ENCODE data around the gene SLC15A1.

Gene SLC15A1, protein sequence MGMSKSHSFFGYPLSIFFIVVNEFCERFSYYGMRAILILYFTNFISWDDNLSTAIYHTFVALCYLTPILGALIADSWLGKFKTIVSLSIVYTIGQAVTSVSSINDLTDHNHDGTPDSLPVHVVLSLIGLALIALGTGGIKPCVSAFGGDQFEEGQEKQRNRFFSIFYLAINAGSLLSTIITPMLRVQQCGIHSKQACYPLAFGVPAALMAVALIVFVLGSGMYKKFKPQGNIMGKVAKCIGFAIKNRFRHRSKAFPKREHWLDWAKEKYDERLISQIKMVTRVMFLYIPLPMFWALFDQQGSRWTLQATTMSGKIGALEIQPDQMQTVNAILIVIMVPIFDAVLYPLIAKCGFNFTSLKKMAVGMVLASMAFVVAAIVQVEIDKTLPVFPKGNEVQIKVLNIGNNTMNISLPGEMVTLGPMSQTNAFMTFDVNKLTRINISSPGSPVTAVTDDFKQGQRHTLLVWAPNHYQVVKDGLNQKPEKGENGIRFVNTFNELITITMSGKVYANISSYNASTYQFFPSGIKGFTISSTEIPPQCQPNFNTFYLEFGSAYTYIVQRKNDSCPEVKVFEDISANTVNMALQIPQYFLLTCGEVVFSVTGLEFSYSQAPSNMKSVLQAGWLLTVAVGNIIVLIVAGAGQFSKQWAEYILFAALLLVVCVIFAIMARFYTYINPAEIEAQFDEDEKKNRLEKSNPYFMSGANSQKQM

DNA sequence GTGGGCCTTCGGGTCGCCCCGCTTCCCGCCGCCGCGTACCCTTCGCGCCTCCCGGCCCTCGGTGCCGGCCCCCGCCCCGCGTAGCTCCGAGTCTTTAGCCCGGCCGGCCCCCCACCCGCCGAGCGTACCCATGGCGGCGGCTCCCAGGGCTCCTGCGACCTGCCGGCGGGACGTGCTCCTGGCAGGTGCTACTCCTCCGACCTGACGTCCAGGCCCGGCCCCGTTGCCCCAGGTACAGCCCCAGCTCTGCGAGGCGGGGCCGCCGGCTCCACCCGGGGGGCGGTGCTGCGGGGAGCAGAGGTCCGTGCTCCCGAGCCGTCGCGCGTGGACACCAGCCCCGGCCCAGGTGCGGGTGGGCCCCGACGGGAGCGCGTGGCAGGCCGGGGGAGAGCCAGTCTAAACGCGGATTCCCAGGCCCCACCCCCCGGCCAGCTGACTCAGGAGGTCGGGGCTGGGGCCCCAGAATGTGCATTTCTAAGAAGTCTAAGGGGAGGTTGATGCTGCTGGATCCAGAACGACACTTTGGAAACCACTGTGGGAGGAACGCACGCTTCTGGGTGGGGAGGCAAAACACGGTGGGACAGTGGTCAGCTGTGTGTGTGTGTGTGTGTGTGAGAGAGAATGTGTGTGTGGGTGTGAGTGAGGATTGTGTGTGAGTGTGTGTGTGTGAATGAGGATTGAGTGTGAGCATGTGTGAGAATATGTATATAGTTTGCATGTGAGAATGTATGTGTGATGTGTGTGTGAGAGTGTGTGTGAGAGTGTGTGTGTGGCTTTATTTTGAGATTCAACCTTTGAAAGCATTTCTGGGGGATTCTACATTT is at the start of gene SLC15A1:
Gene SLC15A1, minus strand, starts transcription at position 206 of the 824 bp plus-strand sequence. Its CDS starts 74 bp downstream, at position 132.
- DNase-seq: no peak

DNA sequence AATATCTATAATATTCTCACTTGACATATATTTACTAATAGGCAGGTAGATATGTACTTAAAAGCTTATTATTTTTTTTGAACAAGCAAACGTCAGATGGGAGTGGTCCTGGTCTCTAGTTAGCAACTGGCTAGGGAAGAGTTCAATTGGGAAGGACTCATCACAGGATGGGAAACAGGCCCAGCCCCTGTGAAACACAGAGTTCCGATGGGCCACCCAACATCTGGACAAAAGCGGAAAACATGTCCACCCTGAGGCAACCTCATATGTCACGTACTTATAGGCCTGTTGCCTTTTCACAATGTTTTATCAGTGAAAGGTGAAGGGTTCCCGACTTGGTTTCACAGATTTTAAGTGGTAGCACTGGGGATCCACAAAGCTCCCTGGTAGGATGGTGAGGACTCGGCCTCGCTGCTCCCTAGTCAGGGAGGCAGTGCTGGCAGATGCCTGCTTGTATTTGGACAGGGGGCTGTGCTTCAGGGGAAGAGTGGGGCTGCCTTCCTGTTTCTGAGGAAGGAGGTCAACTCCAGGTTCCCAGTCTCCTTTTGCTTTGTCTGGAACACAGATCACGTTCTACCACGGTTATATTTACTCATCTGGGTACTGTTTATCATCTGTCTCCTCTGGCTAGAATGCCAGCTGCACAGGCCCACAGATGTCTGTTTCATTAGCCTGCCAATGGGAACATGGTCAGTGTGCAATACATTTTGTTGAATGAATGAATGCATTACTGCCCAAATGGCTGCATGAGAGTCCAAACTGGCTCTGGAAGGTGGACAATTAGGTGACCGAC is 49.4 kb upstream of the SLC15A1 start:
- DNase-seq: no peak

DNA sequence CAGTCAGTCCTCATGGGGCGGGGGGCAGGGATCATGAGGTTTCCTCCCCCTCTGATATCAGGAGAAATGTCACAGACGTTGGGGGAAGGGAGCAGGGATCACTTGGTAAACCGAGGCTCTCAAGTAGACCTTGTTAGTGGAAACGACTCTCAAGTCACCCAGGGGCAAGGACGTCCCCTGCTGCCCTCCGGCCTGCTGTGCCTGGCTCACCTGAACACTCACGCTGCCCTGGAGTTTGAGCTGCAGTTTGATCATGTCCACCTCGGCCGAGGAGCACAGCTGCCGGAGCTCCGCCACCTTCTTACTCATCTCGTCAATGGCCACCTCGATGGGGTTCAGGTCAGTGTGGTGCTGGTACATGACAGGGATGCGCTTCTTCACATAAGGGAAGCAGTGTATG is 47.6 kb upstream of the SLC15A1 start:
- no peak for DNase-seq

DNA sequence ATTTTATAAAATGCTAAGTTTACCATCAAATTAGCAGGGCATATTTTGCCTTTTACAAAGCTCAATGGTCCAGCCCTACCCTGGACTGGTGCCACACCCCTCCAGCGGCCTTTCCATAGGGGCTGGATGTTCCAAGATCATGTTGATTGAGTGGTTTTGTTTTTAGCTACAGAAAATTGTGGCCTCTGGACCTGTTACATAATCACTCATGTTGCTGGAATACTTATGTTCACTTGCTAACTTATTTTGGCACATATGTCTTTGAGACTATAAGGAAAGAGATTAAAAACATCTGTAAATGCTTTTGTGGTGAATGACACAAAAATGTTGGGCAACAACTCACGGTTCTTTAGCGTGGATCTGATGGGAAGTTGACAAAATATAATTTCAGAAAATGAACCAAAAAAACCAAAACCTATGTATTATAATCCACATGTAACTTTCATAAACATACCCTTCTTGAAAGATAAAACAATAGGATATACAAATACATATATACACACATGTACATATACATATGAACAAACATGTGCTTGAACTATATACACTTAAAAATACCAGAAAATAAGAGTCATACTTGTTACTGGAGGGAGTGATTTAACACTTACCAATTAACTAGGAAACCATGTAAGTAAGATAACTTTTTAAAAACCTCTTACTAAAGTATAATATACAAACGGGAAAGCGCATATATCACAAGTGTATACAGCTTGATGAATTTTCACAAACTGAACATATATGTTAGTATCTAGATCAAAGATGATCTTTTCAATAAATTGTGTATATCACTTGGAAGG is 46.6 kb upstream of the SLC15A1 start:
- DNase-seq: no peak

DNA sequence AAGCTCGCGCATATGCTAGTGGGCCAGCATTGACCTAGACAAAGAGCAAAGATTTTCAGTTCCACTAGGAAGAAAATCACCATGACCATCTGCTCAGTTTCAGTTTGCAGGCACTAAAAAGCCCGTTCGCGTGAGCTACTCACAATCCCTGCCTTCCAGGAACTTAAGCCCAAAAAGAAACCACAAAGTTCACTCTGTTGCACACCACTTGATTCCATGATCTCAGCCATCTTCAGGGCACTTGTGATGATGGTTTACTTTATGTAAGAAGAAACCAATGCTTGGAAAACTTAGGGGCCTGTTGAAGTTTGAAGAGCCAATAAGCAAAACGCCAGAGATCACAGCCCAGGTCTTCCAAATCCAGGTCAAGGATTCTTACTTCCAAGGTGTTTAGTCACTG is 45.0 kb upstream of the SLC15A1 start:
- no peak for DNase-seq

DNA sequence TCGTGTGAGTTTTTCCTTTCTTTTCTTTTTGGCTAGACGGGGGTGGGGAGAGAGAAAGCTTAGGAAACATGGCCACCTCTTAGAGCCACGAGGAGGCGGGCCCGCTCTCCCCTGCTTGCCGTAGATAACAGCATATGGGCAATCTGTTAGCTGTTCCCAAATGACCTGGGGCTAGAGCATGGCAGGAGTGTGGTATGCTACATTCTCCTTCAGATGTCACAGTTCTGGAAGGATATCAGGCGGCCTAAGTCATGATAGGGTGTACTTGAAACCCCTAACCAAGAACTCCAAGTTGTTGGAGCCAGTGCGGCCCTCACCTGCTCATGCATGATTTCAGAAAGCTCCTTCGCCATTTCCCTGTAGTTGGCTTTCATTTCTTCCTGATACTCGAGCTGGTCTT is 44.3 kb upstream of the SLC15A1 start:
- no peak for DNase-seq

DNA sequence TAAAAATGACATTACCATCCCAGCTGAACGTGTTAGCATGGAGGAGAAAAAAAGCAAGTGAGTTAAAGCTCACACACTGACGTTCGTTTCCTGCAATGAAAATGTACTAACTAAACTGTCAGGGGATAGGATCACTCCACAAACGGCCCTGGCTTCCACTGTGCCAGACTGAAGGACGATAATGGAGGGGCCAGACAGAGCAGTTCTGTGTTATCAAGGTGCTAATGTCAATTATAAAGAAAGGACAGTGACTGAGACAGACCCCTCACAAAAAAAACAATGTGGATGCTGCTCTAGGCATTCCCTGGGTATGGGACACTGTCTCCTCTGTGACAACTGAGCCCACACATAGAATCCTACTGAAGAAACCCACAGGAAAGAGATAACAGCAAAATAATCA is 43.7 kb upstream of the SLC15A1 start:
- no peak for DNase-seq

DNA sequence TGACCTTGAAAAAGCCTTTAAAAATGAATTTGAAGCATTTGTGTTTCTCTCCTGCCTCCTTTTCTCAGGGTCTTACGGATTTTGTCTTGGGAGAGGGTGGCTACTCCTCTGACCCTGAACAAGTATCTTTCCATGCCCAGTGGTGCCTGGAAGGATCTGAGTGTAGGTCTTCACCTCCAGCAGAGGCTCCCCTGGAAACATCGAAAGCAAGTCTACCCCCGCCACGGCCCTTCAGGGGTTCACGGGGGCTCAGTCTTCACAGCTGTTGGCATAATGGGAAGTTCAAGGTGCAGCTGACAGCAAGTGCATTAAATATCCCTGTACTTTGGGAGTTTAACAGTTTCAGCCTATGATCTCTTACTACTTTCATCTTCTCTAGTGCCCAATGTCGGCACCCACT is 42.7 kb upstream of the SLC15A1 start:
- no peak for DNase-seq

DNA sequence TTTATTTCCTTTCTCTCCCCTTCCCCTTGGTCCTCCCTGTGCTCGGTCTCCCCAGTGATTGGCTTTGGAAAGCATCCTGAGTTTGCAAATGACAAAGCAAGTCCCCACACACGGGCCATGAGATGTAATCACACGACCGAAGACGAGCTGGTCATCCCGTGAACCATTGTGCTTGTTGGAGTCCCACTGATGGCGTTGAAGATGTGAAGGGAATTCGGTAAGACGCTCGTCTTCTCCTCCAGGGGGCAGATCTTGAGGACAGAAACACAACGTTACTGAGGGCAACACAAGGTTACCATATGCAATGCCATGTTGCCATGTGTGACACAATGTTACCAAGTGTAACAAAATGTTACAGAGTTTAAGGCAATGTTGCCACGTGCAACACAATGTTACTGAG is 42.0 kb upstream of the SLC15A1 start:
- DNase-seq: no peak

DNA sequence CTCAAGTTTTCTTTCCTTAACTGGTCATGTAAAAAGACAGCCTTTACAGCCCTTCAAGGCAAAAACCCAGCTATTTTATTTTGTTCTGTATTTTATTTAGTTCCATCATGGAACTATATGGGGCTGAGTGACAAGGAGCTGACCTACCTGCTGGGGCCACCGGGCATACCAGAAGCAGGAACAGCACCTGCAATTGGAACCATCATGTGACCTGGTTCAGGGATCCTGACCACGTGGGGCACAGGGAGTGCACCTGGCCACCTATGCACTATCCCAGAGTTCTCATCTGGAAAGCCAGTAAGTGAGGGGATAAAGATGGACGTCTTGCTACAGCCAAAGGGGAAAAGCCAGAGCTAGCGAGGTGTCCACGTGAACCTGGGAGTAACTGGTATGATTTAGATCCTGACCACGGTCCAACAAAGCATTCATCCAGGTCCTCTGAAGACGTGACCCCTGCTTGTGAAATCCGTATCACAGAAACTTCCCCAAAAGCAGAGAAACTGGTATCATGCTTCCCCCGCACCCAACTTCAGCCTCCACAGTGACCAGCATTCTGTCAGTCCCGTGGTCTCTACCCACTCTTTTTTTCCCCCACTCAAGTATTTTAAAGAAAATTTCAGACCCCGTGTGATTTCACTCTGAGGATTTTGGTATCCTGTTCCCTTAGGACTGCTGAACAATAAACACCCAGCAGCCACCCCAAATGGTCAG is 40.5 kb upstream of the SLC15A1 start:
- no peak for DNase-seq

DNA sequence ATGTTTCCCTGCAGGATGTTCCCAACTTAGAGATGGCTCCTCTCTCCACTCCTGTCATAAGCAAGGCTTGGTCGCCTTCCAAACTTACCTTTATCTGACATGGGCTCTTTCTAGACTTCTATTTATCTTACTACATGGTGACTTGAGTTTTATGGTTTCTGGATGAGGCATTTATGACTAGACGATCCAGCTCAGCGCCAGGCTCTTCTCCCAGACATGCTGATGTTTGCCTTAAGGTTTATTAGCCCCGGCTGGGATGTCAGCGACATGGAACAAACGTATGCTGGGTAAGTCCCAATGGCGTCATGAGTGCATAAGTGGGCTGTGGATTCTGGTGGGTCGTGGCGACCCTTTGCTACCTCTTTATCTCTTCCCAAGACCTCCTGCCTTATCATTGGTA is 39.8 kb upstream of the SLC15A1 start:
- no peak for DNase-seq

DNA sequence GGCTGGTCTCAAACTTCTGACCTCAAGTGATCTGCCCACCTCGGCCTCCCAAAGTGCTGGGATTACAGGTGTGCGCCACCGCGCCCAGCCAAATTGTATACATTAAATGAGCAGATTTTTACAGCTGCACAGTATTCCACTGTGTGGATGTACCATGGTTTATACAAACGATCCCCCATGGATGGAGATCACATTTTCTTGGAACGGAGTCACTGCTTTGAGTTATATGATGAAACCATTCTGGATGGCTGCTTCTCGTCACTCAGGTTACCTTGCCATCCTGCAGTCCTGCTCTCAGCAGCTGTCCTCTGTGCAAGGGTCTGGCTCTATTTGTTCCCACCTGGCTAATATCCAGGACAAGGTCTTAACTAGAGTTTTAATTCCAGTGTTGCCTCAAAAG is 39.1 kb upstream of the SLC15A1 start:
- no peak for DNase-seq

DNA sequence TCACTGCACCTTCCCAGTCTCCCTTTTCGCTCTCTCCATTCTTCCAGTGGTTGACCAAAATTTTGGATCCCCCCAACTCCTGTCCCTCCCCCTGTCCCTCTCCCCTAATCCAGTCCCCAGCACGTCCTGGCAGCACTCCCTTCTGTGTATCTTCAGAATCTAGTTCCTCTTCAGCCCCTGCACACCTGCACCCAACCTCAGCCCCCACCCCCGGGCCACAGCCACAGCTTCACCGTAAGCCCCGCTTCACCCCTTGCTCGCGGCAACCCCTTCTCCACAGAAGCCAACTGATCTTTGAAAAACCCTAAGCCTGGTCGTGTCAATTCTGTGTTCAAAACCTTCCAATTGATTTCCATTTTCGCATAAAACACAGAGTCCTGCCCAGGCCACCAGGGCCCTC is 35.5 kb upstream of the SLC15A1 start:
- no peak for DNase-seq

DNA sequence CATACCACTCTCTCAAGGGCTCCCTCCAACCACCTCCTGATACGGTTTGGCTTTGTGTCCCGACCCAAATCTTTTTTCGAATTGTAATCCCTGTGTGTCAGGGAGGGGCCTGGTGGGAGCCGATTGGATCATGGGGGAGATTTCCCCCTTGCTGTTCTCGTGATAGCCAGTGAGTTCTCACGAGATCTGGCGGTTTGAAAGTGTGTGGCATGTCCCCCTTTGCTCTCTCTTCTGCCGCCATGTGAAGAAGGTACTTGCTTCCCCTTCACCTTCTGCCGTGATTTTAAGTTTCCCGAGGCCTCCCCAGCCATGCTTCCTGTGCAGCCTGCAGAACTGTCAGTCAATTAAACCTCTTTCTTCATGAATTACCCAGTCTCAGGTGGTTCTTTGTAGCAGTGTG is 34.7 kb upstream of the SLC15A1 start:
- no peak for DNase-seq

DNA sequence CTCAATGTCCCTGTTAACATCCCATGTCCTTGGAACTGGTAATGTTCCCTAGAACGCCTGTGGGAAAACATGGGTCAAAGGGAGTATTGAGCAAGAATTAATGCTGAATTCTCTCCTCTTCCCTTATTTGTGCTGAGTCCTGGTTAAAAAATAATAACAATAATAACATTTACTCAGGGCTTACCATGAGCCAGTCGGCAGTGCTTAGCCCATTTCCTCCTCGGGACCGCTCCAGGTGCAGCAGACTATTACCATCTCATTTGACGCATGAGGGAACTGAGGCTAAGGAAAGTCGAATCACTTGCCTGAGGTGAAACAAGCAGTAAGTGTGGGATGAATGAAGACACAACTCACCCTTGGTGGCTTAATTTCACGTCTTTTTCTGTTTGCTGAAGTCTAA is 33.6 kb upstream of the SLC15A1 start:
- DNase-seq: no peak

DNA sequence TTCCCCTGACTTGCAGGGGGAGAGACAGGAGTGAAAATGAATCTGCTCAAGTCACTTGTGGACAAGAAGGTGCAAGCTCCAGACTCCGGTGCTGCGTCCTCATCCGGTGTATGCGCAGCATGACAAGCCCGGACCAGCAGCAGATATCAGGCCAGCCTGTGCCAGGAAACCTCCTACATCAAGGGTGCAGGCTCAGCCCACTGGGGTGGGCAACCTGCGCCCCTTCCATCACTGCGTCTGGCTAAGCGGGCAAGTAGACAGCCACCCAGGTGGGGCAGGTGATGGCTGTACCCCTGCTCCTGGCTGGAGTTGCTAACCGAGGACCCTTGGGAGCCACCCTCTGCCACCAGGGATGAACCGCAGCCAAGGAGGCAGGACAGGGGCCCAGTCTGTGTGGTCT is 32.9 kb upstream of the SLC15A1 start:
- DNase-seq: no peak

DNA sequence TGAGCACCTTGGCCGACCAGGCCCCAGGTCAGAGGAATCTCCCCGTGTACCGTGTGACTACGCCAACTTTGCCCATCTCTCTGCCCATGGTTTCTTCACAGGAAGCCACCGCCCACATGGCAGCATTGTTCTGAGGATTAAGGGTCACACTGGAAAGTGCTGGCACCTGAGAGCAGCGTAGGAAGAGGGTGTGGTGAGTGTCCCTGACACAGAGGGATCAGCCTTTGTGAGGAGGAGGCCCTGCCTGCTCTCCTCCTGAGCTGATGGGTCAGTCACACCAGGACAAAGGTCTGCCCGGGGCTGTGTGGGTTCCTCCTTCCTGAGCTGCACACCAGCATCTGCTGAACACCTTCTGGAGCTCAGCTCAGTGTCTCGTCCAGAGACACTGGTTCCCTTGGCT is 32.2 kb upstream of the SLC15A1 start:
- DNase-seq: no peak

DNA sequence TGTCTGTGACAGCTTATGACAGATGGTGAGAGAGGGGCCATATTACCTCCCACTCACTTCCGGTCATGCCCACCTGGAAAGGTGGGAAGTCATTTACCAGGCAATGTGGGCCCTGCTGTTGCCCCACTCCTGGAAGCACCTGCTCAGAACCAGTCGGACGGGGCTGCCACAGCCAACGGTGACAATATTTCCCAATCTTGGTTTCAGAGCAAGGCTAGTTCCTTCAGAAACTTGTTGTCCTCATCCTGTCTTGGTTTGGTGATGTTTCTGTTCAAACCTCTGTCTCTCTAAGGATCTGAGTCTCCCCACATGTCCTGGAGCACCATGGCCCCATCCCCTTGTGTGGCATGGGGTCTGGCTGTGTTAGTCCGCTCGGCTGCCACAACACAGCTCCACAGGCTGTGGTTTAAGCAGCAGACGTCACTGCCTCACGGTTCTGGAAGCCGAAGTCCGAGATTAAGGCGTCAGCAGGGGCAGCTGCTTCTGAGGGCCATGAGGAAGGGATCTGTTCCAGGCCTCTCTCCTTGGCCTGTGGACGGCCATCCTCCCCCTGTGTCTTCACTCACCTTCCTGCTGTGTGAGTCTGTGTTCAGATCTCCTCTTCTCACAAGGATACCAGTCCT is 31.5 kb upstream of the SLC15A1 start:
- no peak for DNase-seq

DNA sequence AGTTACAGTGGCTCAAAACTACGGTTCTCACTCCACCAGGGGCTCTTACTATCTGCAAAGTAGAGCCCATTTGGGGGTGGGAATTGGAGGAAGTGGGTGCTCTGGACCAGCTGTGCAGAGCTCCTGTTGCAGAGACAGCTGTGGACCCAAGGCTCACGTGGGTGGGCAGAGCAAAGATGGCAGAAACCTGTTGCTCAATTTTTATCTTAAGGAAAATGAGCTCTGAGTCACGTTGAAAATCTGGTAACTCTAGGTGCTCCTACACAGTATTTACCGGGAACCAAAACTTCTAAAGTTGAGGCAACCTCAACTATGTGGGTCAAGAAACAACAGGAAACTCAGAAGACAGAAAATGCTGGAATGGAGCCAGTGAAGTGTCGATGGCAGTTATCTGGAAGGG is 30.2 kb upstream of the SLC15A1 start:
- no peak for DNase-seq

DNA sequence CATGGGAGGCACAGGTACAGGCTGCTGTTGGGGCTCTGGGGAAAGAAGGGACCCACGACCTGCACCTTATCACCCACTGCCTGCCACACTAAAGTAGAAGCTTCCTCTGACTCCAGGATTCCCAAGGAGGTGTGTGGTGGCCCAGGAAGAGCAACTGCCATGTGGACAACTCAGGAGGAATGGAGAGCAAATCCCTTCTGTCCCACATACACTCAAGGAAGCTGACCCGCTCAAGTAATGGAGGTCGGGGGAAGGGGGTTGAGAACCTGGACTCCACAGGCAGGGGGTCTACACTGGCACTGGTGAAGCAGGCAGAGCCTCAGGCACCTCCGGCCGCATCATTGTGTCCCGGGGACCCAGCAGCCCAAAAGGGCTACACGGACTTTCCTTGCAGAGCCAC is 29.4 kb upstream of the SLC15A1 start:
- no peak for DNase-seq

DNA sequence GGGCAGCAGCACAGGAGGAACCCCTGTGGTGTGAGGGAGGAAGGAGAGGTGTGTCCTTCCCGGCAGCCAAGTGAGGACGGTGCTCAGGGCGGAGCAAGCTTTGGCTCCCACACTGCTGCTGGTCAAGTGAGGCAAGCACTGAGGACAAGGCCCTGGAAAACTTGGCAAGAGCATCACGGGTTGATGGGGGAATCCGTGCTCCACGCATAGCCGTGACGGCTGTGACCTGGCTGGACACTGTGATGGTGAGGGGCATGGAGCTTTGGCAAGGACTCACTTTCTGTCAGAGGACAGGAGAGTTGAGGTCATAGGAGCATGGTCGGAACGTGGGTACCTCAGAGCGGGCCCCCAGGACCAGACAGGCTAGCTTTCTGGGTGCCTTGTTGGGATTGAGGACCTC is 29.0 kb upstream of the SLC15A1 start:
- DNase-seq: no peak
